ENCODE data around the gene CHTF18.
A peak's percentile ranks its signal among the peaks of the same experiment; 100 is the strongest.
"Not testable (repeated sequence)": the region's sequence is repeated elsewhere in the genome, so short reads cannot be mapped to it uniquely, and the experiment has no call there.

The CHTF18 gene

GRCh38 chr16:774086-775001 is 14.1 kb upstream of the CHTF18 start:
- no peak for DNase-seq

- no peak for DNase-seq
Measured at GRCh38 chr16:775236-775796, 13.1 kb upstream of the CHTF18 start.

- not testable (repeated sequence) for DNase-seq
Measured at GRCh38 chr16:776298-776697, 12.1 kb upstream of the CHTF18 start.

GRCh38 chr16:776824-777223 is 11.6 kb upstream of the CHTF18 start:
- DNase-seq: no peak

- no peak for DNase-seq
Measured at GRCh38 chr16:777826-778225, 10.6 kb upstream of the CHTF18 start.

GRCh38 chr16:778447-778846 is 10.0 kb upstream of the CHTF18 start:
- DNase-seq: no peak

GRCh38 chr16:778909-779527 is 9.4 kb upstream of the CHTF18 start:
- DNase-seq: no peak

- DNase-seq: no peak
Measured at GRCh38 chr16:779561-779960, 8.9 kb upstream of the CHTF18 start.

- DNase-seq: no peak
Measured at GRCh38 chr16:780296-780695, 8.1 kb upstream of the CHTF18 start.

- no peak for DNase-seq
Measured at GRCh38 chr16:781346-782010, 6.9 kb upstream of the CHTF18 start.

GRCh38 chr16:782258-782657 is 6.2 kb upstream of the CHTF18 start:
- no peak for DNase-seq

- DNase-seq: peak in 4 of 56 donors; percentile 9 to 44 (median 25)
Measured at GRCh38 chr16:782766-783403, 5.5 kb upstream of the CHTF18 start.

- DNase-seq: no peak
Measured at GRCh38 chr16:783404-784161, 4.8 kb upstream of the CHTF18 start.

GRCh38 chr16:784431-784830 is 4.0 kb upstream of the CHTF18 start:
- no peak for DNase-seq

- DNase-seq: peak in 40 of 56 donors; percentile 1 to 72 (median 26)
Measured at GRCh38 chr16:785563-786535, 2.6 kb upstream of the CHTF18 start.

- no peak for DNase-seq
Measured at GRCh38 chr16:787321-787966, 976 bp upstream of the CHTF18 start.

GRCh38 chr16:787978-788398 is 432 bp upstream of the CHTF18 start, which contains the start of gene RPUSD1:
RPUSD1 (minus strand) TSS chr16:788381; CDS start chr16:787737, 644 bp downstream.
- DNase-seq: no peak

GRCh38 chr16:789191-789850 is 901 bp downstream of the CHTF18 start:
- DNase-seq: no peak
